Gastroesophageal sphincter (tissue), 3 donors: ENCODE results near the gene KRT71.

Experiments
- CTCF ChIP-seq, 4 experiments: fragments of 200-600 bp in 2 of 4; fragments of 450-650 bp in 2 of 4; sonication (generic) in 1 of 4; IDR thresholded peaks; one replicate each; pipeline ENCODE4 v1.5.1; 2017 to 2019; ENCODE audit warnings: antibody characterized with exemption in 4 of 4, mild to moderate bottlenecking in 2 of 4, moderate library complexity in 2 of 4
- POLR2A ChIP-seq, 2 donors: fragments of 450-650 bp; IDR thresholded peaks; one replicate each; pipeline ENCODE4 v1.6.1; 2017; ENCODE audit warnings: antibody characterized with exemption in 2 of 2, mild to moderate bottlenecking in 2 of 2, moderate library complexity in 1 of 2
- POLR2AphosphoS5 ChIP-seq: sonication (generic); formaldehyde crosslinking; IDR thresholded peaks from one replicate; pipeline ENCODE4 v1.6.1; 2017; ENCODE audit warnings: antibody characterized with exemption

- TF ChIP-seq CTCF (IDR thresholded peaks at IDR 0.05) (no peak), POLR2AphosphoS5 (no peak), POLR2A (IDR thresholded peaks at IDR 0.05) (no peak)
These were observed 56.9 kb downstream of the KRT71 start for GRCh38 chr12:52496054-52496453.
